Measurements from ENCODE around the gene SLC27A5.
"Not testable (repeated sequence)": the region's sequence is repeated elsewhere in the genome, so short reads cannot be mapped to it uniquely, and the experiment has no call there.

Gene SLC27A5

GRCh38 chr19:58479303-58479702 lies 32.5 kb downstream of the SLC27A5 start:
- no peak overlapping the region for H3K4me3 ChIP-seq (ENCODE audit: low read length)
- TF ChIP-seq ZNF274 (IDR thresholded peaks at IDR 0.05; ENCODE audit: low read depth, low read length), result no peak

- no peak for TF ChIP-seq ZNF274 (IDR thresholded peaks at IDR 0.05; ENCODE audit: low read depth, low read length)
- no peak overlapping the region for H3K4me3 ChIP-seq (ENCODE audit: low read length)
Measured at GRCh38 chr19:58477871-58478270, 33.9 kb downstream of the SLC27A5 start.

DNA sequence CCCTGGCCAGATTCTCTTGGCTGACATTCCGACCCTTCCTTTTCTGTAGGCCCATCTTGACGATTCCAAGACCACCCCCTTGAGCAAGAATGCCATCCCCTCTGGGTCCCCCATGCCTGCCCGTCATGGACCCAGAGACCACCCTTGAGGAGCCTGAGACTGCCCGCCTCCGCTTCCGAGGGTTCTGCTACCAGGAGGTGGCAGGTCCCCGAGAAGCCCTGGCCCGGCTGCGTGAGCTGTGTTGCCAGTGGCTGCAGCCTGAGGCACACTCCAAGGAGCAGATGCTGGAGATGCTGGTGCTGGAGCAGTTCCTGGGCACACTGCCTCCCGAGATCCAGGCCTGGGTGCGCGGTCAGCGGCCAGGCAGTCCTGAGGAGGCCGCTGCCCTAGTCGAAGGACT lies 34.7 kb downstream of the SLC27A5 start:
- TF ChIP-seq ZNF274 (IDR thresholded peaks at IDR 0.05; ENCODE audit: low read depth, low read length), result no peak
- no peak overlapping the region; the same call in 1 of the 2 replicates for H3K4me3 ChIP-seq (ENCODE audit: low read length)

DNA sequence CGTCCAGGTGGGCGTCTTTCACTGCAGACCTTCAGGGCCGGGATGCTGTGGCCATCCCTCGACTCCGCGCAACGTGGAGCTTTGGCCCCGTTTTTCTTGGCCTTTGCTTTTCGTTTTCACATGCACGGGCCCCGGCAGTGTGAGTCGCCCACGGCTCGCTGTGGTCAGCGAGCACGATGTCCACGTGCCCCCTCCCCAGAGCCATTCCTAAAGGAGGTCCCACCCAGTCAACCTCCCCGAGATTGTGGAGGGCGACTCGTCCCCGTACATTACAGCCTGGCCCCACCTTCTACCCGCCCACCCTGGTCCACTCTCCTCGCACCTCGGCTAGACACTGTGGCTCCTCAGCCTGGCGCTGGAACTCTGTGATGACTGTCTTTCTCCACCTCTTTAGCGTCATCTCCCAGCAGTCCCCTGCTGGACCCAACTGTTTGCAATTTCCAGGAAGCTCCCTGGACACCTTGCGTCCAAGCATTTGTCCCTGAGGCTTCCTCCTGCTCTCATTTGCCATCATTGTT lies 35.2 kb downstream of the SLC27A5 start:
- peak overlapping the region; percentile 85 for H3K4me3 ChIP-seq (ENCODE audit: low read length)
- TF ChIP-seq ZNF274 (IDR thresholded peaks at IDR 0.05; ENCODE audit: low read depth, low read length), result no peak

DNA sequence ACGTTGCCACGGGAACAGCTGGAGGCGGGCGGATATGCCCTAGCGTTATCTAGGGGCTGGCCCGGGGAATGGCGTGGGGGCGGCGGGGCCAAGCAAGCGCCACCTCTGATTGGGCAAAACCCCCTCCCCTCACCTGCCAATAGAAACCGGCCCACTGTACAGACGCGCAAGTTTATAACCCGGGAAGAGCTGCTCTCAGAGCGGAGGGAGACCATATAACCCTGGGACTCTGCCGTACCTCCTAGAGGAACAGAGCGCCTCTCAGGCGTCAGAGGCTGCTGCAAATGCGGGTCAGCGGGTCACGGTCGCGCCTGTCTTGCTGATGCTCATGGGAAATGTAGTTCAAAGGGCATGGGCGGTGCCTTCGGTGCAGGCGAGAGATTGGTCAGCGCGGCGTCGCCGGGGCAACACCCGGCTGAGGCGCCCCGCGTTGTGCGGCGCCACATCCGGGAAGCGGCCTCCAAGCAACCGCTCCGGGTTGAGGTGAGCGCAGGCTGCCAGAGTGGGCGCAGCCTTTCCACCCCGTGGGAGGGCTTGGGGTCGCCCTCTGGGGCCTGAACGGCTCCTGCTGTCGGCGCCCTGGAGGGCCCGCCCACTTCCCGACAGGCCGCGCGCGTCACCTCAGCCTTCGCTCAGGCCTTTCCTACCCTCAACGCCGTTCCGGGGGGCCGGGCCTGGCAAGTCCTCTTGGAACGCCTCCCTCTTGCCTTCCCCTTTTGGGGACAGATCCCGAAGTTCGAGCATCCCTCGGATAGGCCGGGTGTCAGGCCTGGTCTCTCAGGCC lies 35.9 kb downstream of the SLC27A5 start, which contains the start of gene ZNF446:
TSS of gene ZNF446 (plus strand) at position 639 of the 784 bp plus-strand sequence. CDS start 867 bp downstream, outside the sequence.
- TF ChIP-seq ZNF274 (IDR thresholded peaks at IDR 0.05; ENCODE audit: low read depth, low read length), result no peak
- peak within 1 kb of the TSS; percentile 85 for H3K4me3 ChIP-seq (ENCODE audit: low read length)

- H3K4me3 ChIP-seq (ENCODE audit: low read length), result peak overlapping the region; percentile 85; the same call in 1 of the 2 replicates
- TF ChIP-seq ZNF274 (IDR thresholded peaks at IDR 0.05; ENCODE audit: low read depth, low read length), result no peak
Measured at GRCh38 chr19:58474997-58475713, 36.6 kb downstream of the SLC27A5 start.

- TF ChIP-seq ZNF274 (IDR thresholded peaks at IDR 0.05; ENCODE audit: low read depth, low read length), result no peak
- no peak overlapping the region for H3K4me3 ChIP-seq (ENCODE audit: low read length)
Measured at GRCh38 chr19:58474291-58474996, 37.3 kb downstream of the SLC27A5 start.

DNA sequence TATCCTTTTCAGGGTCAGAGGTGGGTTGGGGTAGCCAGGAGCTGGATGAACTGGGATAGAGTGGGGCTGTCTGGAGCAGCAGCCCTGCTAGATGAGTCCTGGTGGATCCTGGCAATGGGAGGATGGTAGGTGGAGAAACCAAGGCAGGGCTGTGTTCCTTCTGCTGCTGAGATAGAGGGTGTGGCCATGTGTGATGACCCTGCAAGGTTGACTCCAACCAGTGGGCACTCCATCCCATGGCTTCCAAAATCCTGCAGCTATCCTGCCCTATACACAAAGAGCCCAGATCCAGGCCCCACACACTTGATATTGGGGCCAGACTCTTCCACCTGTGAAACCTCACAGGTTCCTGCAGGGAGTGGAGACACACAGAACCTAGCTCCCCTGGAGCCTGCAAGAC lies 38.0 kb downstream of the SLC27A5 start:
- TF ChIP-seq ZNF274 (IDR thresholded peaks at IDR 0.05; ENCODE audit: low read depth, low read length), result no peak
- no peak overlapping the region for H3K4me3 ChIP-seq (ENCODE audit: low read length)

DNA sequence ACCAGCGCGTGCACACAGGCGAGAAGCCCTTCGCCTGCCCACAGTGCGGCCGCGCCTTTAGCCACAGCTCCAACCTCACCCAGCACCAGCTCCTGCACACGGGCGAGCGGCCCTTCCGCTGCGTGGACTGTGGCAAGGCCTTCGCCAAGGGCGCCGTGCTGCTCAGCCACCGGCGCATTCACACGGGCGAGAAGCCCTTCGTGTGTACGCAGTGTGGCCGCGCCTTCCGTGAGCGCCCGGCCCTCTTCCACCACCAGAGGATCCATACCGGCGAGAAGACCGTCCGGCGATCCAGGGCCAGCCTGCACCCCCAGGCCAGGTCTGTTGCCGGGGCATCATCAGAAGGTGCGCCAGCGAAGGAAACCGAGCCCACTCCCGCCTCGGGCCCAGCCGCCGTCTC lies 40.1 kb downstream of the SLC27A5 start:
- no peak overlapping the region for H3K4me3 ChIP-seq (ENCODE audit: low read length)
- no peak for TF ChIP-seq ZNF274 (IDR thresholded peaks at IDR 0.05; ENCODE audit: low read depth, low read length)

- H3K4me3 ChIP-seq (ENCODE audit: low read length), result not testable (repeated sequence)
Measured at GRCh38 chr19:58470837-58471543, 40.8 kb downstream of the SLC27A5 start.

GRCh38 chr19:58469241-58470013 lies 42.4 kb downstream of the SLC27A5 start:
- no peak overlapping the region for H3K4me3 ChIP-seq (ENCODE audit: low read length)
- TF ChIP-seq ZNF274 (IDR thresholded peaks at IDR 0.05; ENCODE audit: low read depth, low read length), result no peak

DNA sequence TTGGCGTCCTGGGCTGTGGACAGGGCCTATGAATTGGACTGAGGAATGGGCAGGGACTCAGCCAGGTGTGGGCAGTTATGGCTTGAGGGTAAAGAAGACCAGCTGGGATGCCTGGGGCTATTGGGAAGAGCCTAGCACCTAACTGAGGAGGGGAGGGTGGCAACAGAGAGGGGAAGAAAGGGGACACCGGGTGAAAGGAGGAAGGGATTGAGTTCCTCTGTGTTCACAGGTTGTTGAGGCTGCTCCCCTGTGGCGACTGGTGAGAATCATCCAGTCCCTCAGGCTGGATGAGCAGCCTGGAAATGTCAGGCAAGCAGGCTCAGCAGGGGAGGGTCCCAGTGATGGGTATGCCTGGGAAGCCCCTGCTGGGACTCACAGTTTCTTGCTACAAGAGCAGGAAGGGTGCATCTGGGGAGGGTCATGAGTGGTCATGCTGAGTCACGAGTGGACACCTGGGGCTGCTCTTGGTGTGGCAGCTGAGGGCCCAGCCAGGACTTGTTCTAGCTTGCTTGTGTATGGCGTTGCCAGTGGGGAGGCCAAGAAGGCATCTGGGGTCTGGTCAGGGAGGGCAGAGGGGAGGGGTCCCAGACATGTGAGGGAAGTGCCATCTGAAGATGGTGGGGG lies 43.5 kb downstream of the SLC27A5 start:
- TF ChIP-seq ZNF274 (IDR thresholded peaks at IDR 0.05; ENCODE audit: low read depth, low read length), result no peak
- H3K4me3 ChIP-seq (ENCODE audit: low read length), result peak overlapping the region; percentile 17; the same call in 1 of the 2 replicates
